GM12873 (cell line): ENCODE results near the gene KRT71.

Experiments used
- CTCF ChIP-seq: IDR thresholded peaks from 2 replicates; pipeline ENCODE4 v1.5.1; 2012; ENCODE audit warnings: low read depth, mild to moderate bottlenecking, moderate library complexity, low read length, control low read depth; ENCODE audit not compliant: insufficient read depth; ENCODE audit errors: missing control alignments

KRT71 gene

GRCh38 chr12:52514471-52515318 lies 38.2 kb downstream of the KRT71 start:
- TF ChIP-seq CTCF, result no peak

- no peak for TF ChIP-seq CTCF
These were observed 39.2 kb downstream of the KRT71 start for GRCh38 chr12:52513736-52514135.

GRCh38 chr12:52508211-52508610 lies 44.7 kb downstream of the KRT71 start:
- TF ChIP-seq CTCF, result no peak

- peak; percentile 56 for TF ChIP-seq CTCF
These were observed 45.9 kb downstream of the KRT71 start for GRCh38 chr12:52506858-52507715.

GRCh38 chr12:52502877-52503276 lies 50.1 kb downstream of the KRT71 start:
- no peak for TF ChIP-seq CTCF

GRCh38 chr12:52501490-52501889 lies 51.5 kb downstream of the KRT71 start:
- no peak for TF ChIP-seq CTCF
